GM23338 (cell line): ENCODE results near the gene PAQR9. TPM values are rescaled to one million over a fixed set of nuclear protein-coding genes. Genes with fewer than 3 reads are reported as not detected.

Source experiments
- ATAC-seq: fragments of 200-7000 bp; cut with Tn5 transposase; 3 replicates; pipeline ENCODE4 v1.9.1; 2020
- DNase-seq: peaks from one replicate; pipeline ENCODE4 v3.0.0-alpha.2; 2015; ENCODE audit warnings: low spot score
- H2AFZ ChIP-seq: fragments of 200-600 bp; sonication (generic); 2 replicates; pipeline ENCODE4 v1.8.0; 2016; ENCODE audit warnings: antibody characterized with exemption, mild to moderate bottlenecking, moderate library complexity
- H3F3A ChIP-seq: fragments of 200-600 bp; sonication (generic); replicated peaks from 2 replicates; pipeline ENCODE4 v1.8.0; 2017; ENCODE audit warnings: antibody characterized with exemption, mixed run types, low read depth
- H3K27ac ChIP-seq: fragments of 200-600 bp; sonication (generic); 2 replicates; pipeline ENCODE4 v1.6.1; 2016; ENCODE audit warnings: low read depth
- H3K27me3 ChIP-seq: fragments of 200-600 bp; sonication (generic); 2 replicates; pipeline ENCODE4 v1.8.0; 2016; ENCODE audit warnings: mild to moderate bottlenecking, mixed run types, moderate library complexity; ENCODE audit not compliant: insufficient read depth
- H3K36me3 ChIP-seq: fragments of 200-600 bp; sonication (generic); 2 replicates; pipeline ENCODE4 v1.8.0; 2016; ENCODE audit warnings: mild to moderate bottlenecking; ENCODE audit not compliant: insufficient read depth
- H3K4me1 ChIP-seq: fragments of 200-600 bp; sonication (generic); 2 replicates; pipeline ENCODE4 v1.8.0; 2016; ENCODE audit warnings: mild to moderate bottlenecking, moderate library complexity; ENCODE audit not compliant: insufficient read depth
- H3K4me2 ChIP-seq: fragments of 200-600 bp; sonication (generic); 2 replicates; pipeline ENCODE4 v1.7.1; 2017; ENCODE audit warnings: mixed run types
- H3K4me3 ChIP-seq: fragments of 200-600 bp; sonication (generic); 2 replicates; pipeline ENCODE4 v1.6.1; 2016; ENCODE audit warnings: mixed run types
- H3K79me2 ChIP-seq: fragments of 200-600 bp; sonication (generic); replicated peaks from 2 replicates; pipeline ENCODE4 v1.8.0; 2017; ENCODE audit warnings: mild to moderate bottlenecking; ENCODE audit not compliant: insufficient read depth
- H3K9me2 ChIP-seq: fragments of 200-600 bp; sonication (generic); 2 replicates; pipeline ENCODE4 v1.8.0; 2017; ENCODE audit not compliant: insufficient read depth
- H4K20me1 ChIP-seq: fragments of 200-600 bp; sonication (generic); replicated peaks from 2 replicates; pipeline ENCODE4 v1.8.0; 2017; ENCODE audit warnings: mild to moderate bottlenecking; ENCODE audit not compliant: insufficient read depth
- H3K27ac Mint-ChIP-seq: 2 replicates; pipeline ENCODE4 v1.8.0; 2020; ENCODE audit warnings: inconsistent platforms, mild to moderate bottlenecking, moderate library complexity, mixed read lengths
- H3K27me3 Mint-ChIP-seq: 3 replicates; pipeline ENCODE4 v1.8.0; 2022; ENCODE audit warnings: low read depth, mild to moderate bottlenecking, moderate library complexity, mixed read lengths, inconsistent platforms; ENCODE audit not compliant: insufficient read depth, poor library complexity
- H3K36me3 Mint-ChIP-seq: 3 replicates; pipeline ENCODE4 v1.8.0; 2021; ENCODE audit warnings: low read depth, mild to moderate bottlenecking, inconsistent platforms, moderate library complexity, mixed read lengths
- H3K4me1 Mint-ChIP-seq: 3 replicates; pipeline ENCODE4 v1.8.0; 2020; ENCODE audit warnings: mild to moderate bottlenecking, inconsistent platforms, mixed read lengths
- H3K4me3 Mint-ChIP-seq: 3 replicates; pipeline ENCODE4 v1.8.0; 2021; ENCODE audit warnings: moderate library complexity, mild to moderate bottlenecking, inconsistent platforms, mixed read lengths
- H3K9me3 Mint-ChIP-seq: 3 replicates; pipeline ENCODE4 v1.8.0; 2020; ENCODE audit warnings: moderate library complexity, mild to moderate bottlenecking, inconsistent platforms, mixed read lengths
- CREB1 ChIP-seq: fragments of 250-450 bp; sonication (Bioruptor Pico); IDR thresholded peaks from 2 replicates; pipeline ENCODE4 v1.5.0; 2020; ENCODE audit warnings: low read depth, mild to moderate bottlenecking, moderate library complexity
- ETS1 ChIP-seq: IDR thresholded peaks from 2 replicates; pipeline ENCODE4 v1.6.1; 2016; ENCODE audit warnings: antibody characterized with exemption
- EZH2 ChIP-seq: fragments of 200-600 bp; sonication (generic); IDR thresholded peaks from one replicate; pipeline ENCODE4 v1.8.0; 2017; ENCODE audit warnings: antibody characterized with exemption, mild to moderate bottlenecking, low read depth; ENCODE audit not compliant: unreplicated experiment
- EZH2phosphoT487 ChIP-seq: fragments of 200-600 bp; sonication (generic); IDR thresholded peaks from one replicate; pipeline ENCODE4 v1.8.1; 2018; ENCODE audit warnings: antibody characterized with exemption; ENCODE audit not compliant: unreplicated experiment
- JUNB ChIP-seq: IDR thresholded peaks from one replicate; pipeline ENCODE4 v1.6.1; 2016; ENCODE audit warnings: antibody characterized with exemption; ENCODE audit not compliant: unreplicated experiment
- NANOG ChIP-seq: IDR thresholded peaks from 2 replicates; pipeline ENCODE4 v1.6.1; 2016; ENCODE audit warnings: antibody characterized with exemption, borderline replicate concordance
- POLR2AphosphoS5 ChIP-seq: IDR thresholded peaks from 2 replicates; pipeline ENCODE4 v1.6.1; 2016; ENCODE audit warnings: antibody characterized with exemption, low read depth
- STAT1 ChIP-seq: IDR thresholded peaks from one replicate; pipeline ENCODE4 v1.6.1; 2016; ENCODE audit warnings: antibody characterized with exemption; ENCODE audit not compliant: unreplicated experiment
- ZNF114 ChIP-seq: fragments of 250-450 bp; sonication (Bioruptor Pico); IDR thresholded peaks from 2 replicates; pipeline ENCODE4 v1.5.0; 2020; ENCODE audit warnings: mild to moderate bottlenecking, moderate library complexity
- ZNF331 ChIP-seq: fragments of 250-450 bp; sonication (Bioruptor Pico); IDR thresholded peaks from 2 replicates; pipeline ENCODE4 v1.5.0; 2020; ENCODE audit warnings: low read depth, mild to moderate bottlenecking, moderate library complexity
- ZNF462 ChIP-seq: fragments of 250-450 bp; sonication (Bioruptor Pico); IDR thresholded peaks from 2 replicates; pipeline ENCODE4 v1.5.0; 2020; ENCODE audit warnings: mild to moderate bottlenecking, moderate library complexity
- polyA plus RNA-seq: library from polyadenylated mRNA; unstranded; fragments of >200 nt; fragmentation: Nextera tagmentation; extraction: Ambion mirVana; gene quantifications from 2 replicates; pipeline ENCODE4 v1.2.1, GENCODE V29; 2016
- total RNA-seq: library from RNA; depleted of rRNA; stranded (reverse); fragments of >200 nt; shearing (Covaris generic); gene quantifications from 2 replicates; pipeline ENCODE4 v1.2.3, GENCODE V29; 2014
- TF ChIP-seq, protein P1 (sequence below), 2 experiments: fragments of 200-600 bp in 1 of 2; sonication (generic) in 1 of 2; conservative IDR thresholded peaks; 2 replicates each; pipeline versions ENCODE4 v1.5.1 to v1.6.1; 2016 to 2017; ENCODE audit warnings: antibody characterized with exemption in 2 of 2, low read depth in 2 of 2, mild to moderate bottlenecking in 2 of 2, moderate library complexity in 1 of 2
- TF ChIP-seq, protein P2 (sequence below): IDR thresholded peaks from one replicate; pipeline ENCODE4 v1.6.1; 2018; ENCODE audit warnings: antibody characterized with exemption; ENCODE audit not compliant: unreplicated experiment

The PAQR9 gene
- total and polyA plus RNA-seq, 2 experiments from 2014 or later, result 2.0 to 2.3 TPM

DNA sequence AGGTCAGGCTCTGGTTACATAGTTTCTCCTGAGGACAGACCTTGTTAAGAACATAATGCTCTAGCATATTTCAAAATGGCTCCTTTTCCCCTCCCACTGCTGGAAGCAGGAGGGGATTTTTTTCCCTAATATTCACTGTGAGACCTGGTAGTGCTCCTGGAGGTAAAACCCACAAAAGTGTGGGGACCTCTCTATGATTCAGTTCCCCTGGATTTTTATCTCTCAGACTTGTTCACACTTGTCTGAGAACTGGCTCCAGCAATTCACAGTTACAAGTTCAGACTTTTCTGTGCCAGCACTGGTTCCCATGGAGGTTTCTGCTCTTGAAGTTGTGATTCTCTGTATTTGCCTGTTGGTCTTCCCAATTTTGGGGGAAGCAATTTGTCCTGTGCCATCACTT, 38.3 kb downstream of the PAQR9 start:
- Mint-ChIP-seq H3K36me3 (no peaks in the 10 kb centered on the region; the same call in 2 of the 3 replicates), H3K4me1 (no peaks in the 10 kb centered on the region), H3K4me3 (no peak overlapping the region), H3K27ac (no peak overlapping the region), H3K27me3 (no peaks in the 10 kb centered on the region), H3K9me3 (peaks cover 10% of the 10 kb centered on the region; the same call in 2 of the 3 replicates)
- Histone ChIP-seq H3K79me2 (no peaks in the 10 kb centered on the region), H3K4me2 (no peak overlapping the region), H3K9me2 (no peaks in the 10 kb centered on the region), H3F3A (no peaks in the 10 kb centered on the region), H3K4me3 (no peak overlapping the region), H3K27me3 (no peaks in the 10 kb centered on the region), H3K27ac (no peak overlapping the region), H3K4me1 (no peaks in the 10 kb centered on the region), H2AFZ (peak overlapping the region; percentile 63), H4K20me1 (no peaks in the 10 kb centered on the region), H3K36me3 (no peaks in the 10 kb centered on the region)
- ATAC-seq (no peak), DNase-seq (no peak)
- TF ChIP-seq NANOG (no peak), ETS1 (no peak), EZH2phosphoT487 (no peak), STAT1 (no peak), ZNF331 (CRISPR knock-in tag) (no peak), ZNF462 (CRISPR knock-in tag) (no peak), ZNF114 (CRISPR knock-in tag) (no peak), JUNB (no peak), CREB1 (CRISPR knock-in tag) (no peak), POLR2AphosphoS5 (no peak), EZH2 (no peak)
- TF ChIP-seq, protein P1, sequence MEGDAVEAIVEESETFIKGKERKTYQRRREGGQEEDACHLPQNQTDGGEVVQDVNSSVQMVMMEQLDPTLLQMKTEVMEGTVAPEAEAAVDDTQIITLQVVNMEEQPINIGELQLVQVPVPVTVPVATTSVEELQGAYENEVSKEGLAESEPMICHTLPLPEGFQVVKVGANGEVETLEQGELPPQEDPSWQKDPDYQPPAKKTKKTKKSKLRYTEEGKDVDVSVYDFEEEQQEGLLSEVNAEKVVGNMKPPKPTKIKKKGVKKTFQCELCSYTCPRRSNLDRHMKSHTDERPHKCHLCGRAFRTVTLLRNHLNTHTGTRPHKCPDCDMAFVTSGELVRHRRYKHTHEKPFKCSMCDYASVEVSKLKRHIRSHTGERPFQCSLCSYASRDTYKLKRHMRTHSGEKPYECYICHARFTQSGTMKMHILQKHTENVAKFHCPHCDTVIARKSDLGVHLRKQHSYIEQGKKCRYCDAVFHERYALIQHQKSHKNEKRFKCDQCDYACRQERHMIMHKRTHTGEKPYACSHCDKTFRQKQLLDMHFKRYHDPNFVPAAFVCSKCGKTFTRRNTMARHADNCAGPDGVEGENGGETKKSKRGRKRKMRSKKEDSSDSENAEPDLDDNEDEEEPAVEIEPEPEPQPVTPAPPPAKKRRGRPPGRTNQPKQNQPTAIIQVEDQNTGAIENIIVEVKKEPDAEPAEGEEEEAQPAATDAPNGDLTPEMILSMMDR (conservative IDR thresholded peaks at IDR 0.05; ENCODE audit: low read depth in 2 of 2), result no peak
- TF ChIP-seq, protein P2, sequence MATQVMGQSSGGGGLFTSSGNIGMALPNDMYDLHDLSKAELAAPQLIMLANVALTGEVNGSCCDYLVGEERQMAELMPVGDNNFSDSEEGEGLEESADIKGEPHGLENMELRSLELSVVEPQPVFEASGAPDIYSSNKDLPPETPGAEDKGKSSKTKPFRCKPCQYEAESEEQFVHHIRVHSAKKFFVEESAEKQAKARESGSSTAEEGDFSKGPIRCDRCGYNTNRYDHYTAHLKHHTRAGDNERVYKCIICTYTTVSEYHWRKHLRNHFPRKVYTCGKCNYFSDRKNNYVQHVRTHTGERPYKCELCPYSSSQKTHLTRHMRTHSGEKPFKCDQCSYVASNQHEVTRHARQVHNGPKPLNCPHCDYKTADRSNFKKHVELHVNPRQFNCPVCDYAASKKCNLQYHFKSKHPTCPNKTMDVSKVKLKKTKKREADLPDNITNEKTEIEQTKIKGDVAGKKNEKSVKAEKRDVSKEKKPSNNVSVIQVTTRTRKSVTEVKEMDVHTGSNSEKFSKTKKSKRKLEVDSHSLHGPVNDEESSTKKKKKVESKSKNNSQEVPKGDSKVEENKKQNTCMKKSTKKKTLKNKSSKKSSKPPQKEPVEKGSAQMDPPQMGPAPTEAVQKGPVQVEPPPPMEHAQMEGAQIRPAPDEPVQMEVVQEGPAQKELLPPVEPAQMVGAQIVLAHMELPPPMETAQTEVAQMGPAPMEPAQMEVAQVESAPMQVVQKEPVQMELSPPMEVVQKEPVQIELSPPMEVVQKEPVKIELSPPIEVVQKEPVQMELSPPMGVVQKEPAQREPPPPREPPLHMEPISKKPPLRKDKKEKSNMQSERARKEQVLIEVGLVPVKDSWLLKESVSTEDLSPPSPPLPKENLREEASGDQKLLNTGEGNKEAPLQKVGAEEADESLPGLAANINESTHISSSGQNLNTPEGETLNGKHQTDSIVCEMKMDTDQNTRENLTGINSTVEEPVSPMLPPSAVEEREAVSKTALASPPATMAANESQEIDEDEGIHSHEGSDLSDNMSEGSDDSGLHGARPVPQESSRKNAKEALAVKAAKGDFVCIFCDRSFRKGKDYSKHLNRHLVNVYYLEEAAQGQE, result no peak
